ENCODE measurements around the gene TNIP2. TPM values are rescaled to one million over a fixed set of nuclear protein-coding genes. Genes with fewer than 3 reads are reported as not detected.
"Not testable (repeated sequence)": the region's sequence is repeated elsewhere in the genome, so short reads cannot be mapped to it uniquely, and the experiment has no call there.

Gene TNIP2
- total RNA-seq, 1 donor from 2014 or later, result 25.4 TPM

DNA sequence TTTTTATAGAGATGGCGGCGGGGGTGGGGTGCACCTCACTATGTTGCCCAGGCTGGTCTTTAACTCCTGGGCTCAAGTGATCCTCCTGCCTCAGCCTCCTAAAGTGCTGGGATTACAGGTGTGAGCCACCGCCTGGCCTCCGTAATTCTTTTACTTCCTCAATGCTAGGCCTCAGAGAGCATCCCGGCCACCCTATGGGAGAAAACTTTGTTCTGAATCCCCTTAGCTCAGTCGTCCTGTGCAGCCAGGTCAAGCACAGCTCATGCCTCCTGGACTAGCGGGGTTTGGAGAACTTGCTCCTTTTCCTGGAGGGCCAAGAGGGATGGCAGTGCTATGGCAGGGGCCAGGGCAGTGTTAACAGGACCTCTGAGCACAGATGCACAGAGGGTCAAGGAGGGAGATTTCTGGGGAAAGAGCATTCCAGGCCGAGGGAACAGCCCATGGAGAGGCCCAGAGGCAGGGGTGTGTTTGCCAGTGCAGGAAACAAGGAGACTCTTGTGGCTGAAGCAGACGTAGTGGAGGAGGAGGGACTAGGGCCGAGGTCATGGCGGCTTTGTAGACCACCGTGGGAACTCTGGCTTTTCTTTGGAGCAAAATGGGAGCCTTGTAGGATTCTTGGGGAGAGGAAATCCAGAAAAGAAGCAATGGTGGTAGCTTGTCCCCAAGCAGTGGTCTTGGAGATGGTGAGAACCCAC, 9.8 kb upstream of the TNIP2 start:
- Mint-ChIP-seq H3K4me3 (ENCODE audit: unreplicated experiment) (peak overlapping the region; percentile 11), H3K36me3 (ENCODE audit: unreplicated experiment) (no peaks in the 10 kb centered on the region), H3K27me3 (ENCODE audit: unreplicated experiment) (peaks cover 3% of the 10 kb centered on the region), H3K27ac (ENCODE audit: unreplicated experiment) (no peak overlapping the region), H3K9me3 (ENCODE audit: unreplicated experiment) (peaks cover 8% of the 10 kb centered on the region), H3K4me1 (ENCODE audit: low read depth, unreplicated experiment) (no peaks in the 10 kb centered on the region)
- TF ChIP-seq, protein P1, sequence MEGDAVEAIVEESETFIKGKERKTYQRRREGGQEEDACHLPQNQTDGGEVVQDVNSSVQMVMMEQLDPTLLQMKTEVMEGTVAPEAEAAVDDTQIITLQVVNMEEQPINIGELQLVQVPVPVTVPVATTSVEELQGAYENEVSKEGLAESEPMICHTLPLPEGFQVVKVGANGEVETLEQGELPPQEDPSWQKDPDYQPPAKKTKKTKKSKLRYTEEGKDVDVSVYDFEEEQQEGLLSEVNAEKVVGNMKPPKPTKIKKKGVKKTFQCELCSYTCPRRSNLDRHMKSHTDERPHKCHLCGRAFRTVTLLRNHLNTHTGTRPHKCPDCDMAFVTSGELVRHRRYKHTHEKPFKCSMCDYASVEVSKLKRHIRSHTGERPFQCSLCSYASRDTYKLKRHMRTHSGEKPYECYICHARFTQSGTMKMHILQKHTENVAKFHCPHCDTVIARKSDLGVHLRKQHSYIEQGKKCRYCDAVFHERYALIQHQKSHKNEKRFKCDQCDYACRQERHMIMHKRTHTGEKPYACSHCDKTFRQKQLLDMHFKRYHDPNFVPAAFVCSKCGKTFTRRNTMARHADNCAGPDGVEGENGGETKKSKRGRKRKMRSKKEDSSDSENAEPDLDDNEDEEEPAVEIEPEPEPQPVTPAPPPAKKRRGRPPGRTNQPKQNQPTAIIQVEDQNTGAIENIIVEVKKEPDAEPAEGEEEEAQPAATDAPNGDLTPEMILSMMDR (IDR thresholded peaks at IDR 0.05; ENCODE audit: partially characterized antibody, unreplicated experiment), result no peak
- no peak for DNase-seq

DNA sequence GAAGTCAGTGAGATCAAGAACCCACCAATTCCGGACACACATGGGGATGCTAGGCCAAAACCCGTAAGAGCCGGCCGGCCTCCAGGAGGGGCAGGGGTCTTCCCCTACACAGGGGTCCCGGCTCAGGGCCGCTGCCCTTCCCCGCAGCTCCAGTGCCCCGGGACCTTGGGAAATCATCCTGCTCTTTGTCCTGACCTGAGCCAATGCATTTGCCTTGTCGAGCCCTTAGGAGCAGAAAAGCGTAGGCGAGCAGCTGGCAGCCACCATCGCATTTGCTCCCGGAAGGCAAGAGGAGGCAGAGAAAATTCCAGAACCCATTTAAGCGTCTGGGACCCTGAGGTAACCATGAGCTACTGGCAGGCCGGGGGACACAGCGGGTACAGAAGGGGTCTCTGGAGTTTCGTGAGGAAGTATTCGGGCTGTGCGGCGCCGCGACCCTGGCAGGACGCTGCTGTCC, 7.4 kb upstream of the TNIP2 start:
- H3K4me3 Mint-ChIP-seq (ENCODE audit: unreplicated experiment), result no peak overlapping the region
- H3K27me3 Mint-ChIP-seq (ENCODE audit: unreplicated experiment), result peaks cover 3% of the 10 kb centered on the region
- TF ChIP-seq, protein P1 (IDR thresholded peaks at IDR 0.05; ENCODE audit: partially characterized antibody, unreplicated experiment), result no peak
- no peaks in the 10 kb centered on the region for H3K4me1 Mint-ChIP-seq (ENCODE audit: low read depth, unreplicated experiment)
- H3K27ac Mint-ChIP-seq (ENCODE audit: unreplicated experiment), result no peak overlapping the region
- peaks cover 5% of the 10 kb centered on the region for H3K9me3 Mint-ChIP-seq (ENCODE audit: unreplicated experiment)
- DNase-seq, result no peak
- no peaks in the 10 kb centered on the region for H3K36me3 Mint-ChIP-seq (ENCODE audit: unreplicated experiment)

DNA sequence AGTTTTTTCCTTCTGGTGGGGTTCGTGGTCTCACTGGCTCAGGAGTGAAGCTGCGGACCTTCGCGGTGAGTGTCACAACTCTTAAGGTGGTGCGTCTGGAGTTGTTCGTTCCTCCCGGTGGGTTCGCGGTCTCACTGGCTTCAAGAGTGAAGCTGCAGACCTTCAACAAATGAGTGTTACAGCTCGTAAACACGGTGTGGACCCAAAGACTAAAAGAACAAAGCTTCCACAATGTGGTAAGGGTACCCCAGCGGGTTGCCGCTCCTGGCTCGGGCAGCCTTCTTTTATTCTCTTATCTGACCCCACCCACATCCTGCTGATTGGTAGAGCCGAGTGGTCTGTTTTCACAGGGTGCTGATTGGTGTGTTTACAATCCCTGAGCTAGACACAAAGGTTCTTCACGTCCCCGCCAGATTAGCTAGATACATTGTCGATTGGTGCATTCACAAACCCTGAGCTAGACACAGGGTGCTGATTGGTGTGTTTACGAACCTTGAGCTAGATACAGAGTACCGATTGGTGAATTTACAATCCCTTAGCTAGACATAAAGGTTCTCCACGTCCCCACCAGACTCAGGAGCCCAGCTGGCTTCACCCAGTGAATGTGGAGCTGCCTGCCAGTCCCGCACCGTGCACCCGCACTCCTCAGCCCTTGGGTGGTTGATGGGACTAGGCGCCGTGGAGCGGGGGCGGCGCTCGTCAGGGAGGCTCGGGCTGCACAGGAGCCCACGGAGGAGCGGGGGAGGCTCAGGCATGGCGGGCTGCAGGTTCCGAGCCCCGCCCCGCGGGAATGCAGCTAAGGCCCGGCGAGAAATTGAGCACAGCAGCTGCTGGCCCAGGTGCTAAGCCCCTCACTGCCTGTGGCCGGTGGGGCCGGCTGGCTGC, 6.6 kb upstream of the TNIP2 start:
- DNase-seq; H3K27me3 Mint-ChIP-seq (ENCODE audit: unreplicated experiment); H3K9me3 Mint-ChIP-seq (ENCODE audit: unreplicated experiment); H3K4me3 Mint-ChIP-seq (ENCODE audit: unreplicated experiment); H3K36me3 Mint-ChIP-seq (ENCODE audit: unreplicated experiment); H3K4me1 Mint-ChIP-seq (ENCODE audit: low read depth, unreplicated experiment); H3K27ac Mint-ChIP-seq (ENCODE audit: unreplicated experiment): not testable (repeated sequence)

DNA sequence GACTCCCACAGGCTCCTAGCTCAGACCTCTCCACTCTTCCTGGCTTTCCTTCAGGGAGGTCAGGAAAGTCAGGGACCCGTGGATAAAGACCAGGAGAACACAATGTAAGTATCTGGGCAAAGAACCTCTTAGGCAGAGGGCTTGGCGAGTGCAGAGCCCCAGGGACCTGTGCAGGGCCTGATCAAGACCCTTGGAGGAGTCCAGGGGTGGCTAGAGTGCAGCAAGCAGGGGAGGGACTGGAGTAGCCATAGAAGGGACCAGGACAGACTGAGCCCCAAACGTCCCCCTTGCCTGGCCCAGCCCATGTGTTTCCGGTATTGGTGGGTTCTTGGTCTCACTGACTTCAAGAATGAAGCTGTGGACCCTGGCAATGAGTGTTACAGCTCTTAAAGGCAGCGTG, 5.9 kb upstream of the TNIP2 start:
- H3K27me3 Mint-ChIP-seq (ENCODE audit: unreplicated experiment), result peaks cover 3% of the 10 kb centered on the region
- no peak overlapping the region for H3K27ac Mint-ChIP-seq (ENCODE audit: unreplicated experiment)
- no peaks in the 10 kb centered on the region for H3K36me3 Mint-ChIP-seq (ENCODE audit: unreplicated experiment)
- peaks cover 5% of the 10 kb centered on the region for H3K9me3 Mint-ChIP-seq (ENCODE audit: unreplicated experiment)
- peaks cover 2% of the 10 kb centered on the region for H3K4me1 Mint-ChIP-seq (ENCODE audit: low read depth, unreplicated experiment)
- TF ChIP-seq, protein P1 (IDR thresholded peaks at IDR 0.05; ENCODE audit: partially characterized antibody, unreplicated experiment), result no peak
- no peak for DNase-seq
- no peak overlapping the region for H3K4me3 Mint-ChIP-seq (ENCODE audit: unreplicated experiment)

DNA sequence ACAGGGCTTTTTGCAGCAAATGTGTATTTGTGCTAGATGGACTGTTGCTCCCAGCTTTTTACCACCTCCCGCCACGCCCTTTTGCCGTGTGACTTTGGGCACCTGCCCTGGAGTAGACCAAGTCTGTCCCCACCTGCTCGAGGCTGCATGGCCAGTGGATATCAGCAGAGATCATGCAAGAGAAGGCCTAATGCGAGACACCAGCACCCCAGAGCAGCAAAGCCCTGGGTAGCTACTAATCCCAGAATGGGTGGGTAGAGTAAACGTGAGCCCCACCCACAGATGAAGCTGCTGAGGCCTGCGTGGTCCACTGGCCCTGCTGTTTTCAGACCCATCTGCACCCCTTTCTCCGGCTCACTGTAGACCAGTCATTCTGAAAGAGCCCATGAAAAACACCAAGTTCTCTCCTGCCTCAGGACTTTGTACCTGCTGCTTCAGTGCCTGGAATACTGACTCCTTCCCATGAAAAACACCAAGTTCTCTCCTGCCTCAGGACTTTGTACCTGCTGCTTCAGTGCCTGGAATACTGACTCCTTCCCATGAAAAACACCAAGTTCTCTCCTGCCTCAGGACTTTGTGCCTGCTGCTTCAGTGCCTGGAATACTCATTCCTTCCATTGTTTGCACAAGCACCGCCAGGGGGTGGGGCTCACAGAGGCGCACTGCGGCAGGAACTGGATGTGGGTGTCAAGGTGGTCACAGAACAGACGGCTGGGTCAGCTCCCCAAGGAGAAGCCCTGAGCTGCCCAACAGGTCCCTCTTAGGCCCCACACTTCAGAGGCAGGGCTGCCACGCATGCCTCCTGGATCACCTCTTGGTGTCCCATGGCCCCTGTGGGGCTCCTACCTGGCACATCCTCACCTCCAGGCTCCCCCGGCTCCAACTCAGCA, 5.1 kb upstream of the TNIP2 start:
- H3K9me3 Mint-ChIP-seq (ENCODE audit: unreplicated experiment), result peaks cover 5% of the 10 kb centered on the region
- no peak overlapping the region for H3K27ac Mint-ChIP-seq (ENCODE audit: unreplicated experiment)
- H3K36me3 Mint-ChIP-seq (ENCODE audit: unreplicated experiment), result no peaks in the 10 kb centered on the region
- peaks cover 2% of the 10 kb centered on the region for H3K4me1 Mint-ChIP-seq (ENCODE audit: low read depth, unreplicated experiment)
- H3K27me3 Mint-ChIP-seq (ENCODE audit: unreplicated experiment), result peaks cover 3% of the 10 kb centered on the region
- TF ChIP-seq, protein P1 (IDR thresholded peaks at IDR 0.05; ENCODE audit: partially characterized antibody, unreplicated experiment), result no peak
- no peak for DNase-seq
- no peak overlapping the region for H3K4me3 Mint-ChIP-seq (ENCODE audit: unreplicated experiment)
